Esophagus muscularis mucosa (tissue), 4 donors: Measurements from ENCODE around the gene PTPN23.

ENCODE experiments used
- EP300 ChIP-seq: sonication (generic); formaldehyde crosslinking; IDR thresholded peaks from one replicate; pipeline ENCODE4 v1.6.1; 2017; ENCODE audit warnings: antibody characterized with exemption
- POLR2A ChIP-seq: fragments of 450-650 bp; IDR thresholded peaks from one replicate; pipeline ENCODE4 v1.6.1; 2017; ENCODE audit warnings: antibody characterized with exemption, moderate library complexity, mild to moderate bottlenecking, low read depth
- POLR2AphosphoS5 ChIP-seq, 2 donors: sonication (generic); formaldehyde crosslinking; IDR thresholded peaks; one replicate each; pipeline ENCODE4 v1.6.1; 2017; ENCODE audit warnings: antibody characterized with exemption in 2 of 2
- TF ChIP-seq, protein P1 (sequence below), 3 experiments: fragments of 200-600 bp in 2 of 3; fragments of 450-650 bp in 1 of 3; sonication (generic) in 2 of 3; IDR thresholded peaks; one replicate each; pipeline ENCODE4 v1.5.1; 2017 to 2019; ENCODE audit warnings: antibody characterized with exemption in 3 of 3, mild to moderate bottlenecking in 2 of 3, moderate library complexity in 1 of 3

GRCh38 chr3:47379411-47379899 is 1.4 kb upstream of the PTPN23 start:
- TF ChIP-seq POLR2A (no peak), POLR2AphosphoS5 (IDR thresholded peaks at IDR 0.05) (no peak), EP300 (no peak)
- TF ChIP-seq, protein P1, sequence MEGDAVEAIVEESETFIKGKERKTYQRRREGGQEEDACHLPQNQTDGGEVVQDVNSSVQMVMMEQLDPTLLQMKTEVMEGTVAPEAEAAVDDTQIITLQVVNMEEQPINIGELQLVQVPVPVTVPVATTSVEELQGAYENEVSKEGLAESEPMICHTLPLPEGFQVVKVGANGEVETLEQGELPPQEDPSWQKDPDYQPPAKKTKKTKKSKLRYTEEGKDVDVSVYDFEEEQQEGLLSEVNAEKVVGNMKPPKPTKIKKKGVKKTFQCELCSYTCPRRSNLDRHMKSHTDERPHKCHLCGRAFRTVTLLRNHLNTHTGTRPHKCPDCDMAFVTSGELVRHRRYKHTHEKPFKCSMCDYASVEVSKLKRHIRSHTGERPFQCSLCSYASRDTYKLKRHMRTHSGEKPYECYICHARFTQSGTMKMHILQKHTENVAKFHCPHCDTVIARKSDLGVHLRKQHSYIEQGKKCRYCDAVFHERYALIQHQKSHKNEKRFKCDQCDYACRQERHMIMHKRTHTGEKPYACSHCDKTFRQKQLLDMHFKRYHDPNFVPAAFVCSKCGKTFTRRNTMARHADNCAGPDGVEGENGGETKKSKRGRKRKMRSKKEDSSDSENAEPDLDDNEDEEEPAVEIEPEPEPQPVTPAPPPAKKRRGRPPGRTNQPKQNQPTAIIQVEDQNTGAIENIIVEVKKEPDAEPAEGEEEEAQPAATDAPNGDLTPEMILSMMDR (IDR thresholded peaks at IDR 0.05), result no peak
